Caco-2 (cell line): ENCODE data around the gene LRP3. TPM values are rescaled to one million over a fixed set of nuclear protein-coding genes. Genes with fewer than 3 reads are reported as not detected.
"Not testable (repeated sequence)": the region's sequence is repeated elsewhere in the genome, so short reads cannot be mapped to it uniquely, and the experiment has no call there.

Source experiments
- BruUV-seq: library from RNA; stranded (reverse); fragments of 400-500 nt; replicated peaks from 2 replicates; lab custom pipeline; 2021; lab: Mats Ljungman, UMichigan
- CTCF ChIA-PET: fragments of 300-600 bp; sonication (Branson Sonifier 250); formaldehyde crosslinking; loops from one replicate; lab custom pipeline; 2022; ENCODE audit warnings: antibody characterized with exemption; lab: Charles Lee
- POLR2A ChIA-PET: fragments of 300-600 bp; sonication (Branson Sonifier 250); formaldehyde crosslinking; loops from one replicate; lab custom pipeline; 2022; ENCODE audit warnings: antibody characterized with exemption; lab: Charles Lee
- DNase-seq, 2 experiments: peaks; one replicate each; pipeline versions ENCODE4 v3.0.0 to v3.0.0-alpha.2; 2020 to 2022
- H3K27me3 ChIP-seq: replicated peaks from 2 replicates; pipeline ENCODE4 v1.6.0; 2011; ENCODE audit warnings: low read length; ENCODE audit not compliant: control insufficient read depth, insufficient read depth
- H3K36me3 ChIP-seq: 2 replicates; pipeline ENCODE4 v1.5.1; 2011; ENCODE audit warnings: low read length; ENCODE audit not compliant: control insufficient read depth, insufficient read depth
- H3K4me1 ChIP-seq: fragments of 250-450 bp; sonication (Bioruptor Pico); 2 replicates; pipeline ENCODE4 v1.5.1; 2020; ENCODE audit warnings: mild to moderate bottlenecking
- H3K4me3 ChIP-seq: 2 replicates; pipeline ENCODE4 v1.5.1; 2011; ENCODE audit warnings: low read depth, mild to moderate bottlenecking, control low read depth, low read length
- H3K9me3 ChIP-seq: fragments of 250-450 bp; sonication (Bioruptor Pico); 2 replicates; pipeline ENCODE4 v1.5.1; 2020; ENCODE audit warnings: mild to moderate bottlenecking, moderate library complexity
- H3K27ac Mint-ChIP-seq: one replicate; pipeline ENCODE4 v1.8.0; 2022; ENCODE audit warnings: mixed read lengths; ENCODE audit not compliant: unreplicated experiment
- H3K27me3 Mint-ChIP-seq: one replicate; pipeline ENCODE4 v1.8.0; 2022; ENCODE audit warnings: mixed read lengths; ENCODE audit not compliant: insufficient read depth, unreplicated experiment
- H3K36me3 Mint-ChIP-seq: one replicate; pipeline ENCODE4 v1.8.0; 2022; ENCODE audit warnings: mild to moderate bottlenecking, mixed read lengths; ENCODE audit not compliant: insufficient read depth, unreplicated experiment
- H3K4me1 Mint-ChIP-seq: one replicate; pipeline ENCODE4 v1.8.0; 2022; ENCODE audit warnings: low read depth, mixed read lengths; ENCODE audit not compliant: unreplicated experiment
- H3K4me3 Mint-ChIP-seq: one replicate; pipeline ENCODE4 v1.8.0; 2022; ENCODE audit warnings: mild to moderate bottlenecking, moderate library complexity, mixed read lengths; ENCODE audit not compliant: unreplicated experiment
- H3K9me3 Mint-ChIP-seq: one replicate; pipeline ENCODE4 v1.8.0; 2022; ENCODE audit warnings: mixed read lengths; ENCODE audit not compliant: unreplicated experiment
- CTCF ChIP-seq, 2 experiments: fragments of 200-600 bp in 1 of 2; IDR thresholded peaks; 1 replicate in 1 of 2; 2 replicates in 1 of 2; pipeline versions ENCODE4 v1.5.1 to v1.8.0; 2011 to 2022; ENCODE audit warnings: antibody characterized with exemption in 1 of 2, control low read depth in 1 of 2, inconsistent platforms in 1 of 2, low read depth in 1 of 2, low read length in 1 of 2, mild to moderate bottlenecking in 1 of 2, moderate library complexity in 1 of 2; ENCODE audit not compliant: insufficient read depth in 1 of 2, severe bottlenecking in 1 of 2, unreplicated experiment in 1 of 2
- intact Hi-C: fragments of 100-400 bp; cut with micrococcal nuclease; formaldehyde crosslinking; loops from one replicate; pipeline ENCODE4 v1.10.0; 2022; ENCODE audit not compliant: unreplicated experiment
- total RNA-seq: library from RNA; stranded (reverse); gene quantifications from 2 replicates; pipeline ENCODE4 v1.2.3, GENCODE V29; 2022

The LRP3 gene
- total RNA-seq, 1 experiment from 2014 or later, result 22.8 TPM

- peaks cover 19% of the 10 kb centered on the region for H3K4me1 Mint-ChIP-seq
- H3K36me3 Mint-ChIP-seq, result no peaks in the 10 kb centered on the region
- POLR2A ChIA-PET, result interaction anchor here (0.6 kb wide), 1 partner anchor 26 kb away, joined by 3 read pairs; no protein-coding TSS in a partner anchor
- DNase-seq, result peak; percentile 51 to 55
- peak overlapping the region; percentile 60 for H3K27ac Mint-ChIP-seq
- no peaks in the 10 kb centered on the region for H3K27me3 Mint-ChIP-seq
- H3K9me3 ChIP-seq, result no peaks in the 10 kb centered on the region
- H3K4me3 ChIP-seq, result no peak overlapping the region
- peaks cover 9% of the 10 kb centered on the region; the same call in 1 of the 2 replicates for H3K4me1 ChIP-seq
- H3K4me3 Mint-ChIP-seq, result no peak overlapping the region
- CTCF ChIA-PET, result interaction anchor here (0.7 kb wide), 2 partner anchors 25 to 33 kb away, joined by 3 to 4 read pairs; no protein-coding TSS in a partner anchor
- H3K9me3 Mint-ChIP-seq, result no peaks in the 10 kb centered on the region
- no peak for TF ChIP-seq CTCF (IDR thresholded peaks at IDR 0.05; ENCODE audit: insufficient read depth in 1 of 2, low read depth in 1 of 2, low read length in 1 of 2, severe bottlenecking in 1 of 2, unreplicated experiment in 1 of 2)
- no TSS peak for BruUV-seq
- H3K27me3 ChIP-seq, result no peaks in the 10 kb centered on the region
- intact Hi-C loops, result no loop called here
- no peaks in the 10 kb centered on the region for H3K36me3 ChIP-seq
These were observed 43.1 kb upstream of the LRP3 start for GRCh38 chr19:33150852-33151518.

GRCh38 chr19:33152176-33152575, 42.0 kb upstream of the LRP3 start:
- H3K4me3 Mint-ChIP-seq, result no peak overlapping the region
- intact Hi-C loops, result no loop called here
- H3K27me3 Mint-ChIP-seq, result no peaks in the 10 kb centered on the region
- Histone ChIP-seq H3K36me3 (no peaks in the 10 kb centered on the region), H3K4me1 (peaks cover 9% of the 10 kb centered on the region; the same call in 1 of the 2 replicates), H3K27me3 (no peaks in the 10 kb centered on the region), H3K9me3 (no peaks in the 10 kb centered on the region), H3K4me3 (no peak overlapping the region)
- POLR2A ChIA-PET, result no interaction called here
- no peak for DNase-seq
- H3K4me1 Mint-ChIP-seq, result peaks cover 19% of the 10 kb centered on the region
- TF ChIP-seq CTCF (IDR thresholded peaks at IDR 0.05; ENCODE audit: insufficient read depth in 1 of 2, low read depth in 1 of 2, low read length in 1 of 2, severe bottlenecking in 1 of 2, unreplicated experiment in 1 of 2), result no peak
- CTCF ChIA-PET, result no interaction called here
- no peaks in the 10 kb centered on the region for H3K36me3 Mint-ChIP-seq
- BruUV-seq, result no TSS peak
- no peaks in the 10 kb centered on the region for H3K9me3 Mint-ChIP-seq
- no peak overlapping the region for H3K27ac Mint-ChIP-seq

DNA sequence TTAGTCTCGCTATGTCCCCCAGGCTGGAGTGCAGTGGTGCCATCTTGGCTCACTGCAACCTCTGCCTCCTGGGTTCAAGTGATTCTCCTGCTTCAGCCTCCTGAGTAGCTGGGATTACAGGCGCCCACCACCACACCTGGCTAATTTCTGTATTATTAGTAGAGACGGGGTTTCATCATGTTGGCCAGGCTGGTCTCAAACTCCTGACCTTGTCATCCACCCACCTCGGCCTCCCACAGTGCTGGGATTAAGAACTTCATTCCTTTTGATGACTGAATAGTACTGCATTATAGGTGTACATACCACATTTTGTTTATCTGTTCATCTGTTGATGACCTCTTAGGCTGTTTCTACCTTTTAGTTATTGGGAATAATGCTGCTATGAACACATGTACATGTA, 41.5 kb upstream of the LRP3 start:
- CTCF ChIA-PET, result interaction anchor here (0.7 to 1.2 kb wide), 2 partner anchors 42 to 263 kb away, joined by 3 to 4 read pairs; partner anchors contain the start of gene LRP3
- H3K9me3 ChIP-seq, H3K9me3 Mint-ChIP-seq, H3K27me3 Mint-ChIP-seq, intact Hi-C loops, H3K36me3 ChIP-seq, H3K27me3 ChIP-seq, H3K4me3 Mint-ChIP-seq, BruUV-seq, H3K27ac Mint-ChIP-seq, H3K36me3 Mint-ChIP-seq, H3K4me1 ChIP-seq, POLR2A ChIA-PET, H3K4me3 ChIP-seq, DNase-seq: not testable (repeated sequence)
- H3K4me1 Mint-ChIP-seq, result peaks cover 17% of the 10 kb centered on the region

DNA sequence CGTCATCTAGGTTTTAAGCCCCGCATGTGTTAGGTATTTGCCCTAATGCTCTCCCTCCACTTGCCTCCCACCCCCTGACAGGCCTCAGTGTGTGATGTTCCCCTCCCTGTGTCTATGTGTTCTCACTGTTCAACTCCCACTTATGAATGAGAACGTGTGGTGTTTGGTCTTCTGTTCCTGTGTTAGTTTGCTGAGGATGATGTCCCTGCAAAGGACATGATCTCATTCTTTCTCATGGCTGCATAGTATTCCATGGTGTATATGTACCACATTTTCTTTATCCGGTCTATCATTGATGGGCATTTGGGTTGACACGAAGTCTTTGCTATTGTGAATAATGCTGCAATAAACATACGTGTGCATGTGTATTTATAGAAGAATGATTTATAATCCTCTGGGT, 39.8 kb upstream of the LRP3 start:
- H3K36me3 Mint-ChIP-seq, POLR2A ChIA-PET, DNase-seq, intact Hi-C loops, H3K9me3 Mint-ChIP-seq, H3K4me3 ChIP-seq, H3K4me3 Mint-ChIP-seq, H3K27me3 Mint-ChIP-seq, H3K4me1 ChIP-seq, H3K27ac Mint-ChIP-seq, BruUV-seq, H3K4me1 Mint-ChIP-seq, CTCF ChIA-PET, H3K36me3 ChIP-seq, H3K9me3 ChIP-seq, H3K27me3 ChIP-seq: not testable (repeated sequence)
